ENCODE results near the gene PNMA6E.

Gene PNMA6E

DNA sequence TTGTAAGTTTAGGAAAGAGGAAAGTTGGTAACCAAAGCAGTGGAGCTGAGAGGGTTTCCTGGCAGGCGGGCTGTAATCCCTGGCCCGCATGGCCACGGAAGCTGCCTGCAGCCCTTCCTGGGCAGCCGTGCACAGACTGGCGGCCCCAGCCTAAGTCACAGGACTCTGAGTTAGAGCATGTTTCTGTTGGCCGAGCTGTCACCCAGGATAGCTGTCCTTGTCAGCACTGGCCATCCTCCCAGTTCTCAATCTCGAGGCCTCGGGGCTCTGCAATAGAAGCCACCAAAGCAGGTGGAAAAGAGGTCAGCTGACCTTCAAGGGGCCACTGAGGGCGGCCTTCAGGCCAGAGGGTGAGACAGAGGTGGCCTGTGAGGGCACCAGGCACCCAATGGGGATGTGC, 20.5 kb downstream of the PNMA6E start:
- Histone ChIP-seq H3K27me3 (peaks cover 47% of the 10 kb centered on the region), H3K4me1 (0 out of 2 replicates have a peak, but pooled peaks cover 13% of the 10 kb centered on the region), H4K20me1 (peaks cover 13% of the 10 kb centered on the region; the same call in 1 of the 2 replicates), H3K9me3 (peaks cover 22% of the 10 kb centered on the region), H3K9ac (no peak overlapping the region), H3K4me2 (no peak overlapping the region), H3K36me3 (no peaks in the 10 kb centered on the region), H3K27ac (no peak overlapping the region), H3K4me3 (no peak overlapping the region)
- TF ChIP-seq Cebpa-rat (IDR thresholded peaks at IDR 0.05), result no peak

DNA sequence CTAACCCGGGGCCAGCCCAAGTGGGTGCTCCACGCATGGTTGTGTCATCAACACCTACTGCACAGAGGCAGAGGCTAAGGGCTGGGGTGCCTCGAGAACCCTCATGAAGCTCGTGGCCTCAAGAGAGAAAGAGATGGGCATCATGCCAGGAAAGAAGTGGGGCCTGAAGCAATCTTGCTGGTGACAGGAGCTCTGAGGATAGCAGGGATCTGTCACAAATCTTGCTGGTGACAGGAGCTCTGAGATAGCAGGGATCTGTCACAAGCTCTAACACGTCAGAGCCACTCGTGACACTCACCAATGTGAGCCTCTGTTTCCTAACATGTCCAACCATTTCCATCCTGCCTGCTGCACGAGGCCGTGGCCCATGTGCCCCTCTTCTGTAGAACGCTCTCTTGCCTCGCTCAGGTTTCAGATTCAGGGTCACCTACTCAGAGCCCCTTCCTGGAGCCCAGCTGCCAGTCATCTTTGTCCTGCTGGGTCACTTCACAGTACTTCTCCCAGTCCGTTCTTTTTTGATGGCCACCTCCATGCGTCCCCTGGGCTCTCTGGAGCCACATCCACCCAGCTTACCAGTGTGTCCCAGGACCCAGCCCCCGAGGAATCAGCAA, 21.1 kb downstream of the PNMA6E start:
- 0 out of 2 replicates have a peak, but pooled peaks cover 13% of the 10 kb centered on the region for H3K4me1 ChIP-seq
- TF ChIP-seq Cebpa-rat (IDR thresholded peaks at IDR 0.05), result no peak
- H3K27me3 ChIP-seq, result peaks cover 53% of the 10 kb centered on the region
- peaks cover 19% of the 10 kb centered on the region; the same call in 1 of the 2 replicates for H4K20me1 ChIP-seq
- no peak overlapping the region for H3K4me3 ChIP-seq
- no peak overlapping the region for H3K9ac ChIP-seq
- H3K9me3 ChIP-seq, result peaks cover 22% of the 10 kb centered on the region
- H3K27ac ChIP-seq, result no peak overlapping the region
- H3K4me2 ChIP-seq, result no peak overlapping the region
- no peaks in the 10 kb centered on the region for H3K36me3 ChIP-seq

DNA sequence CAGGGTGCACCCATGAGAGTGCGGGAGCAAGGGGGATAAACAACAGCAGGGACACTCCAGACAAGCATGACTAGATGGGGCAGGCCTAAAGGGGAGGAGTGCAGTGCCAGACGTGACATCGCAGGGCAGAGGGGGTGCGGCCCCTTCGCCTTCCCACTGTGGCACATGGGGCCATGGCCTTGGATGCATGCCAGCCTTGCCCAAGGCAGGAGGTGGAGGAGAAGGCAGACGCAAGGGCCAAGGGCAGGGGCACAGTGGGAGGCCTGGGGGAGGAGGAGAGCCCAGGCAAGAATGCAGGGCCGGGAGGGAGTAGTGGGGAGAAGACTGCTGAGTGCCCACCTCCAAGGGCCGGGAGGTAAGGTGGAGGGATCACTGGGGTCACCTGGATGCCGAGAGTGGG, 21.6 kb downstream of the PNMA6E start:
- Histone ChIP-seq H3K4me1 (0 out of 2 replicates have a peak, but pooled peaks cover 13% of the 10 kb centered on the region), H3K36me3 (no peaks in the 10 kb centered on the region), H4K20me1 (peaks cover 20% of the 10 kb centered on the region; the same call in 1 of the 2 replicates), H3K9ac (no peak overlapping the region), H3K27ac (no peak overlapping the region), H3K4me2 (no peak overlapping the region), H3K27me3 (peaks cover 58% of the 10 kb centered on the region), H3K4me3 (no peak overlapping the region), H3K9me3 (peaks cover 22% of the 10 kb centered on the region)
- no peak for TF ChIP-seq Cebpa-rat (IDR thresholded peaks at IDR 0.05)

DNA sequence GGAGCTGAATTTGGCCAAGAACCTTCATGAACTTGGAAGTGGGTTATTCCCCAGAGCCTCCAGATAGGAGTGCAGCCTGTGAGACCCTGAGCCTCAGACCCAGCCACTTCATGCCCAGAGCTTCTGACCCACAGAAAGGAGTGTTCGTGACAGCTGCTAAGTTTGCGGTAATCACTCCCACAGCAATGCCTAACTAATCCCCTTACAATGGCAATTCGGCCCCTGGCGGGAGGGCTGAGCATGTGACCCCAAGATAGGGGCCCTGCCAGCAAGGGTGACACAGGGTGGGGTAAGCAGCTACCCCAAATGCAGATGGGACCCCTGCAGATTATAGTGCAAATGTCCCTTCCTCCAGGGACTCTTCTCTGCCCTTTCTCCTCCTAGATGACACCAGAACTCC, 22.5 kb downstream of the PNMA6E start:
- H3K4me2 ChIP-seq, result no peak overlapping the region
- peaks cover 17% of the 10 kb centered on the region for H3K9me3 ChIP-seq
- peaks cover 67% of the 10 kb centered on the region for H3K27me3 ChIP-seq
- no peak overlapping the region for H3K9ac ChIP-seq
- H4K20me1 ChIP-seq, result peaks cover 20% of the 10 kb centered on the region; the same call in 1 of the 2 replicates
- no peak overlapping the region for H3K27ac ChIP-seq
- no peak for TF ChIP-seq Cebpa-rat (IDR thresholded peaks at IDR 0.05)
- 0 out of 2 replicates have a peak, but pooled peaks cover 13% of the 10 kb centered on the region for H3K4me1 ChIP-seq
- H3K36me3 ChIP-seq, result no peaks in the 10 kb centered on the region
- no peak overlapping the region for H3K4me3 ChIP-seq

DNA sequence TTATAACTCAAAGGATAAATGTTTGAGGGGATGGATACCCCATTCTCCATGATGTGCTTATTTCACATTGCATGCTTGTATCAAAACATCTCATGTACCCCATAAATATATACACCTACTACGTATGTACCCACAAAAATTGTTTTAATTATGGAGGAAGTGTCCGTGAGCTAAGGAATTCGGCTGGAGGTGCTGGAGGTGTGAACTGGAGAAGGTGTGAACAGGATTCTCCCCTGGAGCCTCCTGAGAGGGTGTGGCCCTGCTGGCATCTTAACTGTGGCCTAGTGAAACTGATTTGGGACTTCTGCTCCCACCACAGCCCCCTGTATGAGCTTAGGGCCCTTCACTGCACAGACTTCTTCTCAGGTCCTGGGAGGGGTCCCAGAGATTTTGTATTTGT, 23.4 kb downstream of the PNMA6E start:
- no peak overlapping the region for H3K4me3 ChIP-seq
- H4K20me1 ChIP-seq, result peaks cover 20% of the 10 kb centered on the region; the same call in 1 of the 2 replicates
- H3K4me1 ChIP-seq, result 0 out of 2 replicates have a peak, but pooled peaks cover 13% of the 10 kb centered on the region
- H3K27me3 ChIP-seq, result peaks cover 75% of the 10 kb centered on the region
- TF ChIP-seq Cebpa-rat (IDR thresholded peaks at IDR 0.05), result no peak
- no peak overlapping the region for H3K4me2 ChIP-seq
- no peak overlapping the region for H3K9ac ChIP-seq
- H3K36me3 ChIP-seq, result no peaks in the 10 kb centered on the region
- H3K9me3 ChIP-seq, result peaks cover 9% of the 10 kb centered on the region
- H3K27ac ChIP-seq, result no peak overlapping the region

DNA sequence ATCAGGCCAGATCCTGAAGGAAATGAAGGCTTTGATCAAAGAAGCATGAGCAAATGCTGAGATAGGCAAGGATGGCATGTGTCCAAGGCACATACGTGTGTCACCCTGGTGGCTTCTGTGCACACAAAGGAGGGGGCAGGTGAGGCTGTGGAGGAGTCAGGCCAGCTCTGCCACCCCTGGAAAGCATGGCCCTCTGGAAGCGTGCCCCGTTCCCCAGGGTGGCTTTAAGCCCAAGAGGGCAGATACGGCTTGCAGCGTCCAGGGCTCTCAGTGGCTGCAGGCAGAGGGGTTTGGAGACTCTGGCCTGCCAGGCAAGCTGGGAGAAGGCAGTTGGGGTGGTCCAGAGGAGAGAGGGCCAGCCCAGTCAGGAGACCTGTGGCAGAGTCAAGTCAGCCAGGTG, 25.6 kb downstream of the PNMA6E start:
- H3K36me3 ChIP-seq, result no peaks in the 10 kb centered on the region
- H3K27ac ChIP-seq, result no peak overlapping the region
- H4K20me1 ChIP-seq, result peaks cover 13% of the 10 kb centered on the region; the same call in 1 of the 2 replicates
- H3K9me3 ChIP-seq, result peaks cover 5% of the 10 kb centered on the region; the same call in 1 of the 2 replicates
- no peak overlapping the region for H3K9ac ChIP-seq
- no peak for TF ChIP-seq Cebpa-rat (IDR thresholded peaks at IDR 0.05)
- no peak overlapping the region for H3K4me3 ChIP-seq
- peaks cover 94% of the 10 kb centered on the region for H3K27me3 ChIP-seq
- H3K4me1 ChIP-seq, result 0 out of 2 replicates have a peak, but pooled peaks cover 9% of the 10 kb centered on the region
- H3K4me2 ChIP-seq, result no peak overlapping the region

DNA sequence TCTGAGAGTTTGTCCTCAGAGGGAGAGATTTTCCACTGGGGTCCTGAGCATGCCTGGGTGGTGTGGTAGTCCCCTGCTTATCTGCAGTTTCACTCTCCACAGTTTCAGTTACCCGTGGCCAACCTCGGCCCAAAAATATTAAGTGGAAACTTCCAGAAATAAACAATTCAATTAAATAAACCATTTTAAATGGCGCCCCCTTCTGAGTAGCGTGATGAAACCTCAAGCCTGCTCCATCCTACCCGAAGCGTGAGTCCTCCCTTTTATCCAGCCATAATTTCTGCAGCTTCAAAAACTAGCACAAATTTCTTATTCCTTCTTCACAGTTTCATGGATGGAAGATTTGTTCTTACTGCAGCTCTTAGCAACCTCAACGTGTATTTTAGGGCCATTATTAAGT, 26.7 kb downstream of the PNMA6E start:
- Histone ChIP-seq H3K4me1 (0 out of 2 replicates have a peak, but pooled peaks cover 10% of the 10 kb centered on the region), H3K27ac (no peak overlapping the region), H3K4me3 (no peak overlapping the region), H3K36me3 (no peaks in the 10 kb centered on the region), H4K20me1 (peaks cover 10% of the 10 kb centered on the region; the same call in 1 of the 2 replicates), H3K4me2 (no peak overlapping the region), H3K9me3 (peaks cover 5% of the 10 kb centered on the region; the same call in 1 of the 2 replicates), H3K9ac (no peak overlapping the region), H3K27me3 (peaks cover 95% of the 10 kb centered on the region)
- TF ChIP-seq Cebpa-rat (IDR thresholded peaks at IDR 0.05), result no peak

DNA sequence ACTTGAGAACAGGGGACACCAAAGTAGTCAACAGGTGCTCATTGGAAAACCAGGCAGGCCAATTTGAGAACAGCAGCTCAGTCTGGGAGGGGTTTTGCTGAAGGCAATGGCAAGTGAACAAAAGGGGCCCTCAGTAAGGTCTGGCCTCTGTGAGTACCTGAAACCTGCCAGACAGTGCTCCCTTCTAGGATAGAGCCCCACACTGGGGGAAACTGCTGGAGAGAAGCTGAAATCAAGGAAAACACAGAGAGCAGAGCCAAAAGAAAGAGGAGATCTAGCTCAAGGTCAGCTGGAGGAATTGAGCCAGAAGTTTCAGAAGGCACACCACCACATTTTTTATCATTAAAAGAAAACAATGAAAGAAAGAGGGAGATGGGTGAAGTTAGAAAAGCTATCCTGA, 28.2 kb downstream of the PNMA6E start:
- TF ChIP-seq Cebpa-rat (IDR thresholded peaks at IDR 0.05), result no peak
- H3K4me1 ChIP-seq, result 0 out of 2 replicates have a peak, but pooled peaks cover 10% of the 10 kb centered on the region
- no peak overlapping the region for H3K9ac ChIP-seq
- peaks cover 5% of the 10 kb centered on the region; the same call in 1 of the 2 replicates for H3K9me3 ChIP-seq
- H3K27ac ChIP-seq, result no peak overlapping the region
- no peak overlapping the region for H3K4me2 ChIP-seq
- H3K36me3 ChIP-seq, result no peaks in the 10 kb centered on the region
- H4K20me1 ChIP-seq, result peaks cover 10% of the 10 kb centered on the region; the same call in 1 of the 2 replicates
- H3K4me3 ChIP-seq, result no peak overlapping the region
- H3K27me3 ChIP-seq, result peaks cover 81% of the 10 kb centered on the region

DNA sequence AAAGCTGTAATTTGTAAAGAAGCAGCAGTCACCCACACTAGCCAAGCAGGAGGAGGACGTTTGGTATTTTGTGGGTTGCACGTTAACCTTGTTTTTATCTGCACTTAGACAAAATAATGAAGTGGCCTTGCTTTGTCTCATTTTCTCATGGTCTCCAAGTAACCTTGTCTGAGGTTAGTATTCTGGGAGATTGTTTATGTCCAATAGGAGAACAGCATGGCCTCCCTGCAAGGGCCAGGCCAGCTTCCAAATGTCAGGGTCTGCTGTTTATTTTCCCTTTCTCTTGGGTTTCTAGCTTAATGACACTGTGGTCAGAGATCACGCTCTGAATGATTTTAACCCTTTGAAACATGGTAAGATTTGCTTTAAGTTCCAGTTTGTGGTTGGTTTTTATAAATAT, 29.9 kb downstream of the PNMA6E start:
- Histone ChIP-seq H3K4me2 (no peak overlapping the region), H3K9me3 (no peaks in the 10 kb centered on the region), H3K4me3 (no peak overlapping the region), H3K27me3 (peaks cover 70% of the 10 kb centered on the region), H4K20me1 (peaks cover 10% of the 10 kb centered on the region; the same call in 1 of the 2 replicates), H3K9ac (no peak overlapping the region), H3K4me1 (0 out of 2 replicates have a peak, but pooled peaks cover 10% of the 10 kb centered on the region), H3K36me3 (no peaks in the 10 kb centered on the region), H3K27ac (no peak overlapping the region)
- TF ChIP-seq Cebpa-rat (IDR thresholded peaks at IDR 0.05), result no peak

DNA sequence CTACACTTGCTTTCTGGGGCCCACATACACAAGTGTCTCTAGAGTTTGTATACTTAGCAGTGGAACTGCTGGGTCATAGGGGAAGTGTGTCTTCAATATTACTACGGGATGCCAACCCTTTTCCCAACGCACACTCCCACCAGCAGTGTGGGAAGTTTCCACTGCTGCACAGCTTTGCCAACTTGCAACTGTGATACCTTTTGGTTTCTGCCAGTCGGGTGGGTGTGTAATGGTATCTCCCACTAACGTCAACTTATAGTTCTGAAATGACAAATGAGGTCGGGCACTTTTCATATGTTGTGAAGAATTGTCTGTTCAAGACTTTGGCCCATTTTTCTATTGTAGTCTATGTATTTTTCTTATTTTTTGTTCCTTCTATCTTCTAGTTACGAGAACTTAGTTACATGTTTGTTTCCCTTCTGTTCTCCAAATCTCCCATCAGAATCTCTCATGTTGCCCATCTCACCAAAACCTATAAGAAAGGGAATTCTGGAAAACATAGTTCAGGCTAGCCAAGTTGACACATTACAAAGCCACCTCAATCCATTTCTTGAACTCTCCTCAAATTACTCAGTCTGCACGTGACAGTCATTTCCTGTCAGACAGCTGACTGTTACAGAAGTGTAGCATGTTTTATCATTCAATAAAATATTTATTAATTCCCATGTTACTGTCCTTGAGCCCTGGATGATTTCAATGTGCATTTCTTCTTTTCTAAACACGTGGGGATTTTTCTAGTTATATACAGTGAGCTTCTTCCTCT, 30.7 kb downstream of the PNMA6E start:
- no peaks in the 10 kb centered on the region for H3K36me3 ChIP-seq
- H3K27ac ChIP-seq, result no peak overlapping the region
- no peak overlapping the region for H3K4me2 ChIP-seq

More for the DNA sequence above, 30.7 kb downstream of the PNMA6E start:
- H3K9me3 ChIP-seq, result no peaks in the 10 kb centered on the region
- peaks cover 5% of the 10 kb centered on the region; the same call in 1 of the 2 replicates for H4K20me1 ChIP-seq
- TF ChIP-seq Cebpa-rat (IDR thresholded peaks at IDR 0.05), result no peak
- 0 out of 2 replicates have a peak, but pooled peaks cover 10% of the 10 kb centered on the region for H3K4me1 ChIP-seq
- no peak overlapping the region for H3K9ac ChIP-seq
- peaks cover 67% of the 10 kb centered on the region for H3K27me3 ChIP-seq
- no peak overlapping the region for H3K4me3 ChIP-seq

All from BLaER1 (cell line).